ENCODE results near the gene PCGF3. TPM values are rescaled to one million over a fixed set of nuclear protein-coding genes. Genes with fewer than 3 reads are reported as not detected.

The PCGF3 gene
- total and polyA plus RNA-seq, 9 of the 15 experiments (the other 6 are each of a cell fraction or from before 2014, with no cell fraction given) = 2.6 to 46.1 (median 20.3) TPM

- TF ChIP-seq, protein P1, sequence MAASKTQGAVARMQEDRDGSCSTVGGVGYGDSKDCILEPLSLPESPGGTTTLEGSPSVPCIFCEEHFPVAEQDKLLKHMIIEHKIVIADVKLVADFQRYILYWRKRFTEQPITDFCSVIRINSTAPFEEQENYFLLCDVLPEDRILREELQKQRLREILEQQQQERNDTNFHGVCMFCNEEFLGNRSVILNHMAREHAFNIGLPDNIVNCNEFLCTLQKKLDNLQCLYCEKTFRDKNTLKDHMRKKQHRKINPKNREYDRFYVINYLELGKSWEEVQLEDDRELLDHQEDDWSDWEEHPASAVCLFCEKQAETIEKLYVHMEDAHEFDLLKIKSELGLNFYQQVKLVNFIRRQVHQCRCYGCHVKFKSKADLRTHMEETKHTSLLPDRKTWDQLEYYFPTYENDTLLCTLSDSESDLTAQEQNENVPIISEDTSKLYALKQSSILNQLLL (CRISPR knock-in tag; IDR thresholded peaks at IDR 0.05; ENCODE audit: borderline replicate concordance) = no peak
- TF ChIP-seq RAD51 (IDR thresholded peaks at IDR 0.05; ENCODE audit: borderline replicate concordance, low read depth) (no peak; the same call in 1 of the 2 replicates), KLF13 (tag; IDR thresholded peaks at IDR 0.05; ENCODE audit: borderline replicate concordance, low read depth) (peak; percentile 62; the same call in 1 of the 2 replicates), NR2C2 (CRISPR knock-in tag; IDR thresholded peaks at IDR 0.05) (no peak), NR2C2 (tag; IDR thresholded peaks at IDR 0.05) (peak; percentile 85), NR1H2 (CRISPR knock-in tag; IDR thresholded peaks at IDR 0.05) (no peak), ELF4 (CRISPR knock-in tag; IDR thresholded peaks at IDR 0.05) (no peak), PHF8 (IDR thresholded peaks at IDR 0.05; ENCODE audit: borderline replicate concordance, low read length) (peak; percentile 34; the same call in 1 of the 2 replicates), HIVEP1 (CRISPR knock-in tag; IDR thresholded peaks at IDR 0.05) (no peak), ZNF644 (tag; IDR thresholded peaks at IDR 0.05; ENCODE audit: low read depth) (no peak), HDAC2 (IDR thresholded peaks at IDR 0.05) (peak; percentile 43; the same call in 1 of the 2 replicates), MAZ (CRISPR knock-in tag; conservative IDR thresholded peaks at IDR 0.05 in 1 of 2, IDR thresholded peaks at IDR 0.05 in 1 of 2) (peak; percentile 47 to 57; a peak in 3 of 4 replicates), SIRT6 (IDR thresholded peaks at IDR 0.05; ENCODE audit: low read depth, low read length) (no peak), FOXJ3 (CRISPR knock-in tag; IDR thresholded peaks at IDR 0.05) (no peak), PHB2 (IDR thresholded peaks at IDR 0.05; ENCODE audit: low read depth) (no peak), RBM25 (IDR thresholded peaks at IDR 0.05; ENCODE audit: low read depth, low read length, severe bottlenecking) (no peak), TCFL5 (CRISPR knock-in tag; conservative IDR thresholded peaks at IDR 0.05) (no peak), ARID1B (IDR thresholded peaks at IDR 0.05) (no peak), ZKSCAN1 (IDR thresholded peaks at IDR 0.05; ENCODE audit: low read depth, low read length) (no peak), RNF2 (IDR thresholded peaks at IDR 0.05) (no peak), MXI1 (IDR thresholded peaks at IDR 0.05; ENCODE audit: low read depth, low read length) (peak; percentile 67; the same call in 1 of the 2 replicates)
- TF ChIP-seq, protein P2, sequence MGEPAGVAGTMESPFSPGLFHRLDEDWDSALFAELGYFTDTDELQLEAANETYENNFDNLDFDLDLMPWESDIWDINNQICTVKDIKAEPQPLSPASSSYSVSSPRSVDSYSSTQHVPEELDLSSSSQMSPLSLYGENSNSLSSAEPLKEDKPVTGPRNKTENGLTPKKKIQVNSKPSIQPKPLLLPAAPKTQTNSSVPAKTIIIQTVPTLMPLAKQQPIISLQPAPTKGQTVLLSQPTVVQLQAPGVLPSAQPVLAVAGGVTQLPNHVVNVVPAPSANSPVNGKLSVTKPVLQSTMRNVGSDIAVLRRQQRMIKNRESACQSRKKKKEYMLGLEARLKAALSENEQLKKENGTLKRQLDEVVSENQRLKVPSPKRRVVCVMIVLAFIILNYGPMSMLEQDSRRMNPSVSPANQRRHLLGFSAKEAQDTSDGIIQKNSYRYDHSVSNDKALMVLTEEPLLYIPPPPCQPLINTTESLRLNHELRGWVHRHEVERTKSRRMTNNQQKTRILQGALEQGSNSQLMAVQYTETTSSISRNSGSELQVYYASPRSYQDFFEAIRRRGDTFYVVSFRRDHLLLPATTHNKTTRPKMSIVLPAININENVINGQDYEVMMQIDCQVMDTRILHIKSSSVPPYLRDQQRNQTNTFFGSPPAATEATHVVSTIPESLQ (CRISPR knock-in tag; IDR thresholded peaks at IDR 0.05) = peak; percentile 36; the same call in 1 of the 2 replicates
- TF ChIP-seq, protein P3, sequence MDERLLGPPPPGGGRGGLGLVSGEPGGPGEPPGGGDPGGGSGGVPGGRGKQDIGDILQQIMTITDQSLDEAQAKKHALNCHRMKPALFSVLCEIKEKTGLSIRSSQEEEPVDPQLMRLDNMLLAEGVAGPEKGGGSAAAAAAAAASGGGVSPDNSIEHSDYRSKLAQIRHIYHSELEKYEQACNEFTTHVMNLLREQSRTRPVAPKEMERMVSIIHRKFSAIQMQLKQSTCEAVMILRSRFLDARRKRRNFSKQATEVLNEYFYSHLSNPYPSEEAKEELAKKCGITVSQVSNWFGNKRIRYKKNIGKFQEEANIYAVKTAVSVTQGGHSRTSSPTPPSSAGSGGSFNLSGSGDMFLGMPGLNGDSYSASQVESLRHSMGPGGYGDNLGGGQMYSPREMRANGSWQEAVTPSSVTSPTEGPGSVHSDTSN (CRISPR knock-in tag; IDR thresholded peaks at IDR 0.05; ENCODE audit: low read depth) = no peak
- TF ChIP-seq, protein P3 (tag; conservative IDR thresholded peaks at IDR 0.05; ENCODE audit: low read depth) = no peak
These were observed 24.5 kb upstream of the PCGF3 start (continued) for GRCh38 chr4:680928-681645.

All from K562 (cell line).